NAMALWA (cell line): Measurements from ENCODE around the gene RPS8.
"Not testable (repeated sequence)": the region's sequence is repeated elsewhere in the genome, so short reads cannot be mapped to it uniquely, and the experiment has no call there.

ENCODE experiments used
- DNase-seq: peaks from one replicate; pipeline ENCODE4 v3.0.0-alpha.2; 2015; ENCODE audit warnings: low spot score

RPS8 gene

GRCh38 chr1:44783697-44784093, 8.4 kb downstream of the RPS8 start:
- peak; percentile 50 for DNase-seq

- no peak for DNase-seq
Measured at GRCh38 chr1:44784094-44785028, 9.0 kb downstream of the RPS8 start.

- DNase-seq, result no peak
Measured at GRCh38 chr1:44785029-44785380, 9.7 kb downstream of the RPS8 start.

GRCh38 chr1:44785501-44786137, 10.3 kb downstream of the RPS8 start:
- DNase-seq, result no peak

GRCh38 chr1:44786138-44786840, 10.9 kb downstream of the RPS8 start:
- peak; percentile 79 for DNase-seq

GRCh38 chr1:44786841-44787426, 11.6 kb downstream of the RPS8 start:
- no peak for DNase-seq

GRCh38 chr1:44787506-44787905, 12.2 kb downstream of the RPS8 start:
- no peak for DNase-seq

GRCh38 chr1:44788120-44788860, 12.9 kb downstream of the RPS8 start, which contains the start of gene BEST4:
Gene BEST4 (minus strand): TSS chr1:44788170. CDS start chr1:44787705, 465 bp downstream.
- no peak for DNase-seq

- no peak for DNase-seq
Measured at GRCh38 chr1:44790968-44791801, 15.8 kb downstream of the RPS8 start.

- DNase-seq, result no peak
Measured at GRCh38 chr1:44792736-44793502, 17.6 kb downstream of the RPS8 start.

- DNase-seq, result not testable (repeated sequence)
Measured at GRCh38 chr1:44797886-44798285, 22.5 kb downstream of the RPS8 start.

- DNase-seq, result no peak
Measured at GRCh38 chr1:44798481-44799365, 23.4 kb downstream of the RPS8 start.

GRCh38 chr1:44799770-44800584, 24.6 kb downstream of the RPS8 start, which contains the start of gene PLK3:
Gene PLK3 (plus strand): TSS chr1:44800377. CDS start chr1:44800464, 87 bp downstream.
- peak; percentile 97 for DNase-seq

GRCh38 chr1:44801491-44802305, 26.4 kb downstream of the RPS8 start:
- DNase-seq, result peak; percentile 26

GRCh38 chr1:44802306-44803061, 27.1 kb downstream of the RPS8 start:
- no peak for DNase-seq

- DNase-seq, result no peak
Measured at GRCh38 chr1:44803062-44803311, 27.6 kb downstream of the RPS8 start.
